HG02571 (cell line): ENCODE results near the gene FKBP15.

Source experiments
- ATAC-seq: cut with Tn5 transposase; IDR thresholded peaks from one replicate; pipeline ENCODE4 v1.9.1; 2021; ENCODE audit warnings: mild to moderate bottlenecking, moderate library complexity; ENCODE audit not compliant: unreplicated experiment

FKBP15 gene

DNA sequence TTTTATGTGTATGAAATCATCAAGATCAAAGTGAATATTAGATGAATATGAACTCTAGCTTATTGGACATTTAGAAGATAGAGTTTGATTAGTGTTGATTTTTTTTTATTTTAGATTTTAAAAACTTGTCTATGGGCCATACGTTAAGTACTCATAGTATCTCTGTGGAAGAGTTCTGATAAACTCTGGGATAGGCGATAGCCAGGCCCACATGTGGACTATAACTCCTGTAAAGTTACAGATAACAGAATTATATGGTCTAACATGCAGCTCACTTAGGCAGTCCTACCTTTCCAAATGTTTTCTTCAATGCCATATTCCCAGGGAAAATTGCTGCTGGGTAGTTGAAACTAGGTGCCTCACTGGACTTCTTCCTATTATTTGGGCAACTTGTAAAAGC, 10.6 kb upstream of the FKBP15 start:
- ATAC-seq = no peak

DNA sequence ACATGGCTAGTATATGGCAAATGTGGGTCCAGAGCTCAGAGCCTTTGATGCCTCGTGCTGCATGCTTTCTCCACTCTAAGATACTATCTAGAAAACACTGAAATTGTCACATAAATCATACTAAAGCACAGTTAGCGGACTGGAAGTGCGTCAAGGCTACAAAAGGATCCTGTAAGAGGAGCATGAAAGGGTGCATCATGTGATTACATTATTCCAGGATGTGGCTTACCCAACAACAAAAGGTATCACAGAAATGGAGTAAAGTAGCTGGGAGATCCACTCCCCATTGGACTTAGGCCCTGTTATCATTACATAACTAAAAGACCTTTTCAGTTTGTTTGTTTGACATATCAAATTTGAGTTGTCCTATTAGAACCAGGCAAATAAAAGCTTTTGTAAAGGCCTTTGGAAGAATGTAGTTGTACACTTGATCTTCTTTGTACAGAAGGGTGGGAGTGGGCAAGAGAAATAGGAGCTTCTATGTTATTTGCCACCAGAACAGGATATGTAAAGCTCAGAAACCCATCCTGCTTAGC, 7.1 kb upstream of the FKBP15 start:
- no peak for ATAC-seq

DNA sequence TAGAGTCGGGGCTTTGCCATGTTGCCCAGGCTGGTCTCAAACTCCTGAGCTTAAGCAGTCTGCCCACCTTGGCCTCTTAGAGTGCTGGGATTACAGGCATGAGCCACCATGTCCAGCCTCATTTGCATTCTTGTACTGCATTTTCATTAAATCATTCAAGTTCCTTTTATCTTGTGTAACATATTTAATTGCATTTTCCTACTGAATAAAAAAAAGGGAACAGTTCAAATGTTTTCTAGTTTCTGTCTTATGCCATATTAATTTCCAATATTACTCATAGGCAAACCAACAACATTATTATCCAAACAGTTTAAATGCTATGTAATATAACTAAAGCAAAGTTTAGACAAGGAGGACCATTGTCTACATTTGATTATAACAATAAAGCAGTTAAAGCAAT, 6.4 kb upstream of the FKBP15 start:
- no peak for ATAC-seq

GRCh38 chr9:113223963-113224362, 2.9 kb upstream of the FKBP15 start:
- ATAC-seq = no peak

GRCh38 chr9:113222482-113222841, 1.4 kb upstream of the FKBP15 start:
- no peak for ATAC-seq

DNA sequence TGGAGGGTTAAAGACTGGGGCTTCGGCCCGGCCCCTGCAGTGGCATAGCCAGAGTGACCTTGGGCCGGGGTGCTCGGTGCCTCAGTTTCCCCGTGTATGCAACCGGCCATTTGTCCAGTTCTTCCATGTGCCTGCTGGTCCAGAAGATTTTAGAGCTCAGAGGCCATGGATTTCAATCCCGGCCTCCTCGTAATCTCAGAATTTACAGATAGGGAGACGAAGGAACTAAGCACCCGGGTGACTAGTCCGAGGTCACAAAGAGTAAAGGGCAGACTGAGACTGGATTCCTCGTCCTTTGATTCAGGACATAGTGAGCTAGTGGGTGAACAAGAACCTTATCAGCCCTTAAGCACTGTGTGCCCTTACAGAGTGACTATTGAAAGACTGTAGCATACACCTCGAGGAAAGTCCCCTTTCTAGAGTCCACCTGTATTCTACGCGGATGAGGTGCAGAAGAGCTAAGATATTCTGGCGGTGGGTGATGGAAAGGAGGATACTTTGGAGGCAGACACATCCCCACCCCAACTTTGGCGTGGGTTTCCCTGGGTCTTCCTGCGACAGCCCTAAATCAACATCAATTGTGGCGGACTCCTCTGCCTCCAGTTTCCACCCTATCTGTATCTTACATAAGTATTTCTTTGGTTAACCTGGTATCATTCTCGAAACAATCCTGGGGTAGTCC, 864 bp upstream of the FKBP15 start:
- ATAC-seq = no peak

DNA sequence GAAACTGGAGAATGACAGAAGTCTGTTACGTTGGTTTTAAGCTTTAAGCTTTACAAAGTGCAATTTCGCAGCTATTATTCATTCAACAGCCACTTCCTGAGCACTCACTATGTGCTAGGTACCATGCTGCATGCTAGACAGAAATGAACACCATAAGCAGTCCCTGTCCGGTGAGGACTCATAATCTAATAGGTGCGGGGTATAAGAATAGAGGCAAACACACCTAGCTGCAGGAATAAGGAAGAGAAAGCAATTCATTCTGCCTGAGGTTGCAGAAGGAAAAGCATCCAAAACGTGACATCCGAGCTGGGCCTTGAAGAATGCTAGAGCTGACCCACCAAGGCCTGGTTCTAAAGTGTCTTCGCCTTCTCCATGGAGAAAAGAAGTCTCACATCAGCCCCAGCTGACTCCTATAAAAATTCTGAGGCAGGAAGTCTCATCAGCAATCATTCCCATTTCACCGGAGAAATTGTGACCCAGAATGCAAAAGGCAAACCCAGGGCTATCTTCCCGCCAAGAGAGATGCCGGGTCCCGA, 542 bp downstream of the FKBP15 start:
- ATAC-seq = no peak

- ATAC-seq = peak; percentile 50
Measured at GRCh38 chr9:113219969-113220368, 1.1 kb downstream of the FKBP15 start.

GRCh38 chr9:113219186-113219936, 1.7 kb downstream of the FKBP15 start:
- ATAC-seq = peak; percentile 37

DNA sequence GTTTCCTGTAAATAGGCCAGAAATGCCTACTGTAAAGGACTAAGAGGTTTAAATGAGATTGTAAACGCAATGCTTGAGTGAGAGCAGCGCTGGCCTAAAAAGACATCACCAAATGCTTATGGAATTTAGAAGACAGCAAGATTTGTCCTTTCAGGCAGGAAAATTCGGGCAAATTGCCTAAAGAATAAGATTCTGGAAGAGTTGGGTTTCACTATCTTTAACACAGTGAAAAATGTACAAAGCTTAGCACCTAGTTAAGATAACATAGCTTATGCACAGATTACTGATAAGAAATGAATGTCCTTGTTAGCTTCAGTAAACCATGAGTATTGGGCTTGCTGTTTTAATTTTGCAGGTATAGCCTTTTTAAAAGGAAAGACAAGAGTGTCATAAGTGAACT, 4.7 kb downstream of the FKBP15 start:
- no peak for ATAC-seq

GRCh38 chr9:113215132-113215531, 5.9 kb downstream of the FKBP15 start:
- ATAC-seq = no peak

- ATAC-seq = no peak
Measured at GRCh38 chr9:113210815-113211214, 10.3 kb downstream of the FKBP15 start.

DNA sequence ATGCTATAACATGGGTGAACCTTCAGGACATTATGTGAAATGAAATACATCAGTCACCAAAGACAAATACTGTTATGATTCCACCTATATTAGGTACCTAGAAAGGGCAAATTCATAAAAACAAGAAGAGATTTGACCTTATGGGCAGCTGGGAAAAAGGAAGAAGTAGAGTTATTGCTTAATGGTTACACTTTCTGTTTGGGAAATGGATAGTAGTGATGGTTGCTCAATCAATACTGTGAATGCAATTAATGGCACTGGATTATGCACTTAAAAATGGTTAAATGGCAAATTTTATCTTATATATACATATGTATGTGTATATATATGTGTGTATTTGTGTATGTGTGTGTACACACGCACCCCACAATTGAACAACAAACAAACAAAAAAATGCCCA, 15.2 kb downstream of the FKBP15 start:
- ATAC-seq = no peak

- ATAC-seq = no peak
Measured at GRCh38 chr9:113205432-113205831, 15.6 kb downstream of the FKBP15 start.

- no peak for ATAC-seq
Measured at GRCh38 chr9:113199683-113200329, 21.3 kb downstream of the FKBP15 start.

GRCh38 chr9:113192455-113192854, 28.6 kb downstream of the FKBP15 start:
- ATAC-seq = no peak

DNA sequence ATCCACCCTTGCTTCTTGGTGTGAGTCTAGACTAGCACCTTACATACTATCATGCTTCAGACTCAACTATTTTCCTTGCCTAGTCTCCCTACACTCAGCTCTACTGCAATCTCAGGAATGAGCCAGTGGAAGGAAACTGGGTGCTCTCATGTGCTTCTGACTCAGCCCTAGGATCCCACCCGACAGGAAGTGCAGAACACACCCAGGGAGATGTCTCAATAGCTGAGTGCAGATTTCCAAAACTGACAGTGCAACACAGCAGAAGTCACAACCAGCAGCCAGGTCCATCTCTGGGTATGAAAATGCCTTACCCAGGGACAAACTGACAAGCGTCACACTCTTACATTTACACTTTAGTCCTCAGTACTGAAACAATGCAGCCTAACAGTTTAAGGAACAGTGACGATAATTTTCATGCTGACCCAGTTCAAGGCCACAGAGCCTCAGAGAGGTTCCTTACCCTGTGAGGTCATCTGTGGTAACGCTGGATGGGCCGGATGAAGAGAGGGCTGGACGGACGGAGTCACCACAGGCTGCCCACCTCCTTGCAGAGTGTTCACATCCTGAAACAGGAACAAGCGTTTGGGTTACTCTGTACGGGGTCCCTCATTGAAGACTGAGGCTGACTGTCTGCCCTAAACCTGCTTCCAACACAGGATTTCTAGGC, 33.0 kb downstream of the FKBP15 start:
- no peak for ATAC-seq

GRCh38 chr9:113186137-113186755, 34.8 kb downstream of the FKBP15 start:
- ATAC-seq = no peak

GRCh38 chr9:113185271-113185670, 35.8 kb downstream of the FKBP15 start:
- ATAC-seq = no peak

- ATAC-seq = no peak
Measured at GRCh38 chr9:113184539-113184938, 36.5 kb downstream of the FKBP15 start.
